Activated naive CD4-positive, alpha-beta T cell treated with anti-CD3 and anti-CD28 coated beads, Interleukin-2, amount 50 U/mL, for 72 hours (primary cell): Measurements from ENCODE around the gene OBSCN. TPM values are rescaled to one million over a fixed set of nuclear protein-coding genes. Genes with fewer than 3 reads are reported as not detected.

Experiments used
- ATAC-seq, 2 donors: fragments of 150-1000 bp; cut with Tn5 transposase; 2 replicates each; pipeline ENCODE4 v1.10.0; 2021; ENCODE audit warnings: mild to moderate bottlenecking in 2 of 2, moderate library complexity in 2 of 2
- DNase-seq, 2 donors: peaks; one replicate each; pipeline ENCODE4 v3.0.0; 2021 to 2022; ENCODE audit warnings: low spot score in 2 of 2
- H3K27ac Mint-ChIP-seq, 2 donors: one replicate each; pipeline ENCODE4 v1.8.0; 2022; ENCODE audit warnings: mild to moderate bottlenecking in 2 of 2, mixed read lengths in 2 of 2
- H3K36me3 Mint-ChIP-seq, 2 donors: one replicate each; pipeline ENCODE4 v1.8.0; 2022; ENCODE audit warnings: mixed read lengths in 2 of 2
- H3K9me3 Mint-ChIP-seq, 2 donors: one replicate each; pipeline ENCODE4 v1.8.0; 2022; ENCODE audit warnings: mixed read lengths in 2 of 2
- total RNA-seq, 2 donors: library from RNA; stranded (reverse); gene quantifications; one replicate each; pipeline ENCODE4 v1.2.3, GENCODE V29; 2022

OBSCN gene
- total RNA-seq, 2 donors from 2014 or later, result 20.8 to 37.5 TPM

DNA sequence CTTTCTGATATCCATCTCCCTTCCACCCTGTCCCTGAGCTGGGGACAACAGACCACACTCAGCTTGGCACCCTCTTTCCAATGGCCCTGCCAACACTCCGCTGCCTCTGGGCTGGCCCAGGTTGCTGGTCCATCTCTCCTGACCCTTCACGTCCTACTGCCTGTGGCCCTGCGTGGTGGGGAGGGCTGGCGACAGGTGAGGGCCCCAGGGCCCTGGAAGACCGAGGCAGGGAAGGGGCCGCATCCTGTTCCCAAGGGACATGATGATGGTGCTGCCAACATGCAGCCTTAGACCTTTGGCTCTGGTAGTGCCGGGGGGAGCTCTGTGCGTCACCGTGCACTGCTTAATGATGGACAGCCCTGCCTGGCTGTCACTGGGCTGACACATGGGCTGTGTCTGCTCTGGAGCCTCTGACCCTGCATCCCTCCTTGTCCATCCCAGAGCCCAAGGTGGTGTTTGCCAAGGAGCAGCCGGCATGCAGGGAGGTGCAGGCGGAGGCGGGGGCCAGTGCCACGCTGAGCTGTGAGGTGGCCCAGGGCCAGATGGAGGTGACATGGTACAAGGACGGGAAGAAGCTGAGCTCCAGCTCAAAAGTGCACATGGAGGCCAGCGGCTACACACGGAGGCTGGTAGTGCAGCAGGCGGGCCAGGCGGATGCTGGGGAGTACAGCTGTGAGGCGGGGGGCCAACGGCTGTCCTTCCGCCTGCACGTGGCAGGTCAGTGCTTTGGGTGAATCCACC is 65.2 kb downstream of the OBSCN start:
- H3K27ac Mint-ChIP-seq, result peak overlapping the region; percentile 47 to 58

DNA sequence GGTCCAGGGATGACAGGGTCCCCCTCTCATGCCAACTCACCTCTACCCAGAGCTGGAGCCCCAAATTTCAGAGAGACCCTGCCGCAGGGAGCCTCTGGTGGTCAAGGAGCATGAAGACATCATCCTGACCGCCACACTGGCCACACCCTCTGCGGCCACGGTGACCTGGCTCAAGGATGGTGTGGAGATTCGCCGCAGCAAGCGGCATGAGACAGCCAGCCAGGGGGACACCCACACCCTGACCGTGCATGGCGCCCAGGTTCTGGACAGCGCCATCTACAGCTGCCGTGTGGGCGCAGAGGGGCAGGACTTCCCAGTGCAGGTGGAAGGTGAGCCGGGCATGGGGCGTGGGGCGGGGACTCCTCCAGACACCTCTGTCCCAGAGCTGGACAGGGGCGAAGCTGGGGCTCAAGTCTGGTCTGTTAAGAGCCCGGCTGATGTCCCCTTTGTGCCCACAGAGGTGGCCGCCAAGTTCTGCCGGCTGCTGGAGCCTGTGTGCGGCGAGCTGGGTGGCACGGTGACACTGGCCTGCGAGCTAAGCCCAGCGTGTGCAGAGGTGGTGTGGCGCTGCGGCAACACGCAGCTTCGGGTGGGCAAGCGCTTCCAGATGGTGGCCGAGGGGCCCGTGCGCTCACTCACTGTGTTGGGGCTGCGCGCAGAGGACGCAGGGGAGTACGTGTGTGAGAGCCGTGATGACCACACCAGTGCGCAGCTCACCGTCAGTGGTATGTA is 66.0 kb downstream of the OBSCN start:
- ATAC-seq, result no peak
- H3K9me3 Mint-ChIP-seq, result no peaks in the 10 kb centered on the region
- no peaks in the 10 kb centered on the region for H3K36me3 Mint-ChIP-seq
- DNase-seq, result no peak
- no peak overlapping the region for H3K27ac Mint-ChIP-seq

More for the DNA sequence above, 65.2 kb downstream of the OBSCN start:
- ATAC-seq (no peak), DNase-seq (no peak)
- Mint-ChIP-seq H3K36me3 (no peaks in the 10 kb centered on the region), H3K9me3 (no peaks in the 10 kb centered on the region)

DNA sequence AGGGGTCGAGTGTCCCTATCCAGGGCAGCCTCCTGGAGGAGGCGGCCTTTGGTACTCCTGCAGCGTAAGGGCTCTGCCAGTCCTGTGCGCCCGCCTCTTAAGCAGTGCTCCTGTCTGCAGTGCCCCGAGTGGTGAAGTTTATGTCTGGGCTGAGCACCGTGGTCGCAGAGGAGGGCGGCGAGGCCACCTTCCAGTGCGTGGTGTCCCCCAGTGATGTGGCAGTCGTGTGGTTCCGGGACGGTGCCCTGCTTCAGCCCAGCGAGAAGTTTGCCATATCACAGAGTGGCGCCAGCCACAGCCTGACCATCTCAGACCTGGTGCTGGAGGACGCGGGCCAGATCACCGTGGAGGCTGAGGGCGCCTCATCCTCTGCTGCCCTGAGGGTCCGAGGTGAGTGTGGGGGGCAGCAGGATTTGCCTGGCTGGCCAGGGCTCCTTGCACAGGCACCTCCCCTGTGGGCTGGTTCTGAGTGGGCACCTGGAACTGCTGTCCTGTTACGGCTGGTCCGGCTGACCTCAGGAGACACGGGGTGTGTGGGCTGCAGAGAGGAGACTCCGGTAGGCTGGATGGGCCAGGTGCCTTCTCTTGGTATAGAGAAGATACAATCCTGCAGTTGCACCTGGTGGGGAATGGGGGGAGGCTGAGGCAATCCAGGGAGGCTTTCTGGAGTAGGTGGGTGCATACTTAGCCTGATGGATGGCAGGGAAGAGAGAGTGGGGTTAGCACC is 66.8 kb downstream of the OBSCN start:
- Mint-ChIP-seq H3K27ac (peak overlapping the region; percentile 75 to 86), H3K36me3 (no peaks in the 10 kb centered on the region), H3K9me3 (no peaks in the 10 kb centered on the region)
- ATAC-seq, result no peak
- DNase-seq, result peak in 1 of 2 donors; percentile 50

DNA sequence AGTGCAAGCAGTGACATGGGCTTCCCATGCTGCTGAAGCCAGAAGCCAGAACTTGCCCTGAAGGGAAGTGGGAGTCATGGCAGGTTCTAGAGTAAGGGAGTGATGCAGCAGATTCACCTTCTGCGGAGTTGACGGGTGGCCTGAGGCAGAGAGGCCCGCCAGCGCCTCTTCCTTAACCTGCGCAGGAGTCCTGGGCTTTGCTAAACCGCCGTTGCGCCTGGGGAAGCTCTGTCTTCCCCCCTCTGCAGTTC is 67.3 kb downstream of the OBSCN start:
- Mint-ChIP-seq H3K9me3 (no peaks in the 10 kb centered on the region), H3K27ac (peak overlapping the region; percentile 75 to 86), H3K36me3 (no peaks in the 10 kb centered on the region)
- ATAC-seq (peak; percentile 1 to 17), DNase-seq (no peak)

DNA sequence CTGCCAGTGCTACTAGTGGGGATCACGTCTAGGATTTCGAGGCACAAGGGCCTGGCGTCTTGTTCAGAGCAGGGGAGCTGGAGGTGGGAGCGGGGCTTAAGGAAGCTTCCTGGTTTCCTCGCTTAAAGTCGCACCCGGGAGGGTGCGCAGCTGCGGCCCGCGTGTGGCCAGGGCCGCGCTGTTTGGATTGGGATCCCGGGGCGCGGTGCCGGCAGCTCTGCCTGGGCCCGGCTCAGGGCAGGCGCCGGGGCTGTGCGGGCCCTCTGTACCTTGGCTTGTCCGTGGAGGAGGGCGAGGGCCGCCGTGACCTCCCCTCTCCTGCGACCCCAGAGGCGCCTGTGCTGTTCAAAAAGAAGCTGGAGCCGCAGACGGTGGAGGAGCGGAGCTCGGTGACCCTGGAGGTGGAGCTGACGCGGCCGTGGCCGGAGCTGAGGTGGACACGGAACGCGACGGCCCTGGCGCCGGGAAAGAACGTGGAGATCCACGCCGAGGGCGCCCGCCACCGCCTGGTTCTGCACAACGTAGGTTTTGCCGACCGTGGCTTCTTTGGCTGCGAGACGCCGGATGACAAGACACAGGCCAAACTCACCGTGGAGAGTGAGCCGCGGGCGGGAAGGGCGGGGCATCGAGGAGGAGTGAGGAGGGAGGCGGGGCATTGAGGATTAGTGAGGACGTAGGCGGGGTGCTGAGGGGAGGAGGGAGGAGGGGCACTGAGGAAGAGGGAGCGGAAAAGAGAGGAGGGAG is 67.8 kb downstream of the OBSCN start:
- peak overlapping the region; percentile 75 to 86 for H3K27ac Mint-ChIP-seq

DNA sequence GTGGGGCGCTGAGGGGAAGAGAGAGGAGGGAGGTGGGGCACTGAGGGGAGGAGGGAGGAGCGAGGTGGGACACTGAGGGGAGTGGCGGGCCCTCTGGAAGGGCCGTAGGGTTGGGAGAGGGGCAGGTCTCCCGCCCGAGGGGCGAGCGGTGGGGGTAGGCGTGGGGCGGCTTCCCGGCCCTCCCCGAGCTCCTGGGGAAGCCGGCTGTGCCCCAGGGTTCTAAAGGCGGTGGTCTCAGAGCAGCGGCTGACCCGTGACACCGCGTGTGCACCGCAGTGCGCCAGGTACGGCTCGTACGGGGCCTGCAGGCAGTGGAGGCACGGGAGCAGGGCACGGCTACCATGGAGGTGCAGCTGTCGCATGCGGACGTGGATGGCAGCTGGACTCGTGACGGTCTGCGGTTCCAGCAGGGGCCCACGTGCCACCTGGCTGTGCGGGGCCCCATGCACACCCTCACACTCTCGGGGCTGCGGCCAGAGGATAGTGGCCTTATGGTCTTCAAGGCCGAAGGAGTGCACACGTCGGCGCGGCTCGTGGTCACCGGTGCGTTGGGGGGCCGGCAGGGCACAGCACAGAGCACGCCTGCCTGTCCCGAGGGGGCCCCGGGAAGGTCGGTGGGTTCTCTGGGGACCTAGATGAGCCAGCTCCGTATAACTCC is 68.5 kb downstream of the OBSCN start:
- no peaks in the 10 kb centered on the region for H3K36me3 Mint-ChIP-seq
- H3K27ac Mint-ChIP-seq, result peak overlapping the region in 1 of 2 donors; percentile 75
- no peaks in the 10 kb centered on the region for H3K9me3 Mint-ChIP-seq
- ATAC-seq (peak in 1 of 2 donors; percentile 15), DNase-seq (no peak)

More for the DNA sequence above, 67.8 kb downstream of the OBSCN start:
- DNase-seq (peak; percentile 81 to 83), ATAC-seq (peak; percentile 90 to 92)
- Mint-ChIP-seq H3K36me3 (no peaks in the 10 kb centered on the region), H3K9me3 (no peaks in the 10 kb centered on the region)

DNA sequence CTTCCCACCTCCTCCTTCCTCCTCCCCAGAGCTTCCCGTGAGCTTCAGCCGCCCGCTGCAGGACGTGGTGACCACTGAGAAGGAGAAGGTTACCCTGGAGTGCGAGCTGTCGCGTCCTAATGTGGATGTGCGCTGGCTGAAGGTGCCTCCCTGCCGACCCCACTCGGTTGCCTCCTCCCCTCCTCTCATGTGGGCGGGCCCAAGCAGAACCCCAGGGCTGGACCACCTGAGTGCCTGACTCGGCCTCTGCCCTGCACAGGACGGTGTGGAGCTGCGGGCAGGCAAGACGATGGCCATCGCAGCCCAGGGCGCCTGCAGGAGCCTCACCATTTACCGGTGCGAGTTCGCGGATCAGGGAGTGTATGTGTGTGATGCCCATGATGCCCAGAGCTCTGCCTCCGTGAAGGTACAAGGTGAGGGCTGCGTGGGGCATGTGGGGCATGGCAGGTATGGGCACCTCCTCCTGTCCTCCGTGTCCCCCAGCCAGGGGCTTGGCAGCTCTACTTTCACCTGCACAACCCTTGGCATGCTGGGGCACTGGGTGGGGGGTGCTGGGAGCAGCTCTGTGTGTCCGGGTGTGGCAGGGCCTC is 69.2 kb downstream of the OBSCN start:
- no peaks in the 10 kb centered on the region for H3K36me3 Mint-ChIP-seq
- DNase-seq, result peak in 1 of 2 donors; percentile 53
- no peaks in the 10 kb centered on the region for H3K9me3 Mint-ChIP-seq
- no peak overlapping the region for H3K27ac Mint-ChIP-seq
- ATAC-seq, result no peak

DNA sequence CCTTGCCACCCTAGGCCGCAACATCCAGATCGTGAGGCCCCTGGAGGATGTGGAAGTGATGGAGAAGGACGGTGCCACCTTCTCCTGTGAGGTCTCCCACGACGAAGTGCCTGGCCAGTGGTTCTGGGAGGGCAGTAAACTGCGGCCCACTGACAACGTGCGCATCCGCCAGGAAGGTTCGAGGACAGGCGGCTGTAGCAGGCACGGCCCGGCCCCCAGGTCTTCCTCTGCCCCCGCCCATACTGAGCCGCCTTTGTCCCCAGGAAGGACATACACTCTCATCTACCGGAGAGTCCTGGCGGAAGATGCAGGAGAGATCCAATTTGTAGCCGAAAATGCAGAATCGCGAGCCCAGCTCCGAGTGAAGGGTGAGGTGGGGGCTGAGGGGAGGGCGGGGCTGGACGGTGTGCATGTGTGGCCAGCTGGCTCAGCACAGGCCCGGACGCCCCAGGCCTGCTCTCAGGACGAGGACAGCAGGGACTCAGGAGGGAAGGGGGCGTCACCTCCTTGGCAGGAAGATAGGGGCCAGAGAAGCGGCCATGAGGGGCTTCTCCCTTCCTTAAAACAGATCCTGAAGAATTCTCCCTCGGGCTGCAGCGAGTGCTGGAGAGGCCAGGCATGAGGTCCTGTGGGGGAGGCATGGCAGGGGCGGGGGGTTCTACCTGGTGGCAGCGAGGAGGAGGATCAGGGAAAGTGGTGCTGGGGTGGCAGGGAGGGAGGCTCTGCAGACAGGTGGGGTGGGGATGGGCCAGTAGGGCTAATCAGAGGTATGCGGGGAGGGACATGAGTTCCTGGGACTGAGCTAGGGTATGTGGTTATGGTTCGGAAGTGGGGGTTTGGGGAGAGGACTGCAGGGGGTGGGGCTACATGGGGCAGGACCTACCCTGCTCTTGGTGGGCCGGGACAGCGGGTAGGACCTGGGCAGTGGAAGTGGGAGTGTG is 69.9 kb downstream of the OBSCN start:
- H3K27ac Mint-ChIP-seq, result no peak overlapping the region
- no peaks in the 10 kb centered on the region for H3K9me3 Mint-ChIP-seq
- no peaks in the 10 kb centered on the region for H3K36me3 Mint-ChIP-seq
- ATAC-seq (no peak), DNase-seq (peak in 1 of 2 donors; percentile 54)

DNA sequence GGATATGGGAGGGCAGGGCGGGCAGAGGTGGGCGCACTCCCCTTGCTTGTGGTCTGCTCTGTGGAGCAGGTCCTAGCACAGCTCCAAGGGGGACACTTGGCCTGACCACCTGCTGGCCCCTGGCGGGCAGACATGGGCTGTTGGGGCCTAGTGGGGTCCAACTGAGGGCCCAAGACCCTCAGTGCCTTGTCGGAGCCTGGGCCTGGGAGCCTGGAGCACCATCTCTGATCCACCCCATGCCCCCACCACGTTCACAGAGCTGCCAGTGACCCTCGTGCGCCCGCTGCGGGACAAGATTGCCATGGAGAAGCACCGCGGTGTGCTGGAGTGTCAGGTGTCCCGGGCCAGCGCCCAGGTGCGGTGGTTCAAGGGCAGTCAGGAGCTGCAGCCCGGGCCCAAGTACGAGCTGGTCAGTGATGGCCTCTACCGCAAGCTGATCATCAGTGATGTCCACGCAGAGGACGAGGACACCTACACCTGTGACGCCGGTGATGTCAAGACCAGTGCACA is 70.6 kb downstream of the OBSCN start:
- DNase-seq (peak in 1 of 2 donors; percentile 51), ATAC-seq (no peak)
- no peaks in the 10 kb centered on the region for H3K36me3 Mint-ChIP-seq
- H3K9me3 Mint-ChIP-seq, result no peaks in the 10 kb centered on the region
- no peak overlapping the region for H3K27ac Mint-ChIP-seq

DNA sequence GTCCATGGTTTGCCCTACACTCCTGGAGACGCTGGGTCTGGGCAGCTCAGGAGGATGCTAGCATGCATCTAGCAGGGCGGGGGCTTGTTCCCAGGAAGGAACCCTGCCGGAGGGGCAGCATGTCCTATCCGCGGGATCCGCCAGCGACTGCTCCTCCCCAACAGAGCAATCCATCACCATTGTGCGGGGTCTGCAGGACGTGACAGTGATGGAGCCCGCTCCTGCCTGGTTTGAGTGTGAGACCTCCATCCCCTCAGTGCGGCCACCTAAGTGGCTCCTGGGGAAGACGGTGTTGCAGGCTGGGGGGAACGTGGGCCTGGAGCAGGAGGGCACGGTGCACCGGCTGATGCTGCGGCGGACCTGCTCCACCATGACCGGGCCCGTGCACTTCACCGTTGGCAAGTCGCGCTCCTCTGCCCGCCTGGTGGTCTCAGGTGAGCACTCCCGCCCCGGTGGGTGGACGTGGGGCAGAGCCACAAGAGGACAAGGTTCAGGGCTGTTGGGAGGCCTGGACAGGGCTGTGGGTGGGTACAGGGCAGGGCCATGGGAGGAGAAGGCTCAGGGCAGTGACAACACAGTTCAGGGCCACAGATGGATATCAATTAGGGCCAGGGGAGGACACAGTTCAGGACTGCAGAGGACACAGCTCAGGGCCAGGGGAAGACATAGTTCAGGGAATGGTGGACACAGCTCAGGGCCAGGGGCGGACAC is 71.3 kb downstream of the OBSCN start:
- no peaks in the 10 kb centered on the region for H3K36me3 Mint-ChIP-seq
- no peak overlapping the region for H3K27ac Mint-ChIP-seq
- no peak for ATAC-seq
- peak in 1 of 2 donors; percentile 49 for DNase-seq
- H3K9me3 Mint-ChIP-seq, result no peaks in the 10 kb centered on the region

DNA sequence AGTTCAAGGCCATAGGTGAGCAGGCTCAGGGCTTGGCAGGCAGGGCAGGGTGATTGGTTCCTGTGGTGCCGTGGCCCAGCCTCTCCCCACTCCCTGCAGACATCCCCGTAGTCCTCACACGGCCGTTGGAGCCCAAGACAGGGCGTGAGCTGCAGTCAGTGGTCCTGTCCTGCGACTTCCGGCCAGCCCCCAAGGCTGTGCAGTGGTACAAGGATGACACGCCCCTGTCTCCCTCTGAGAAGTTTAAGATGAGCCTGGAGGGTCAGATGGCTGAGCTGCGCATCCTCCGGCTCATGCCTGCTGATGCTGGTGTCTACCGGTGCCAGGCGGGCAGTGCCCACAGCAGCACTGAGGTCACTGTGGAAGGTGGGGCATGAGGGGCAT is 71.9 kb downstream of the OBSCN start:
- no peak for ATAC-seq
- Mint-ChIP-seq H3K36me3 (no peaks in the 10 kb centered on the region), H3K27ac (no peak overlapping the region), H3K9me3 (no peaks in the 10 kb centered on the region)
- no peak for DNase-seq

DNA sequence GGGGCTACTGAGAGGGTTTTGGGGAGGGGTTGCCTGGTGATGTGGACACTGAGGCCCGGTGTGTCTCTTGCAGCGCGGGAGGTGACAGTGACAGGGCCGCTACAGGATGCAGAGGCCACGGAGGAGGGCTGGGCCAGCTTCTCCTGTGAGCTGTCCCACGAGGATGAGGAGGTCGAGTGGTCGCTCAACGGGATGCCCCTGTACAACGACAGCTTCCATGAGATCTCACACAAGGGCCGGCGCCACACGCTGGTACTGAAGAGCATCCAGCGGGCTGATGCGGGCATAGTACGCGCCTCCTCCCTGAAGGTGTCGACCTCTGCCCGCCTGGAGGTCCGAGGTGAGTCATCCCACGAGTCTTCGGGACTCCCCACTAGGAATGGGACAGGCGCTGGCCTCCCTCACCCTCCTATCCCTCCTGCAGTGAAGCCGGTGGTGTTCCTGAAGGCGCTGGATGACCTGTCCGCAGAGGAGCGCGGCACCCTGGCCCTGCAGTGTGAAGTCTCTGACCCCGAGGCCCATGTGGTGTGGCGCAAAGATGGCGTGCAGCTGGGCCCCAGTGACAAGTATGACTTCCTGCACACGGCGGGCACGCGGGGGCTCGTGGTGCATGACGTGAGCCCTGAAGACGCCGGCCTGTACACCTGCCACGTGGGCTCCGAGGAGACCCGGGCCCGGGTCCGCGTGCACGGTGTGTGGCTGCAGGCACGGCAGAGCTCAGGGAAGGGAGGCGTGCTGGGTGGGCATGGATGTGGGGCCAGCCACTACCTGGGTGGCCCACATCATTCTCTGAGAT is 72.5 kb downstream of the OBSCN start:
- ATAC-seq (no peak), DNase-seq (peak in 1 of 2 donors; percentile 52)
- Mint-ChIP-seq H3K36me3 (no peaks in the 10 kb centered on the region), H3K9me3 (no peaks in the 10 kb centered on the region), H3K27ac (no peak overlapping the region)

DNA sequence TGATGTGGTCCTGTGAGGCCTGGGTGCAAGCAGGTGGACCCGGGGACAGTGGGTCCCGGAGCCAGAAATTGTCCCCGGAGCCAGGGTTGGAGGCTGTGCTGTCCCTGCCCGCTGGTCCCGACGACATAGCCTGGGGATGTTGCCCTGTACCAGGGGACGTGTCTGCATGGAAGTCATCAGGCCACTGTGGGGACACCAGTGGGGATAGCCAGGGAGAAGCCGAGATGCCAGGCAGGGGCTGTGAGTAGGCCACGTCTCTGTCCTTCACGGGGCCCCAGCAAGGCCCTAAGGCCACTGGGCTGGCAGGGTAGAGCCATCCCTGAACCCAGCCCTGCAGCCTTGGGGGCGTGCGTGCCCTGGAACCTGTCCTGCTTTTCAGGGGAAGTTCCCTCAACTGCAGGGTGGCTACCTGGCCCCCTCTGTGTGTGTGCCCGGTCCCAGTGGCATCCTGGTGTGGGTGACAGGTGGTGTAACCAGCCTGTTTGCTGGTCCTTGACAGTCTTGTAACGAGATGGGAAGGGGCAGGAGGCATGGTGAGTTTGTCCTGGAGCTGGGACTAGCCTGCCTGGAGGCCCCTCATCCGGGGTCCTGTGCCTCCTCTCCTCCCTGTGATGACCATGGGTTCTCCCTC is 73.2 kb downstream of the OBSCN start:
- DNase-seq (peak in 1 of 2 donors; percentile 50), ATAC-seq (no peak)
- no peak overlapping the region for H3K27ac Mint-ChIP-seq
- H3K36me3 Mint-ChIP-seq, result no peaks in the 10 kb centered on the region
- no peaks in the 10 kb centered on the region for H3K9me3 Mint-ChIP-seq
